HepG2 (cell line): ENCODE measurements around the gene SF3A2. TPM values are rescaled to one million over a fixed set of nuclear protein-coding genes. Genes with fewer than 3 reads are reported as not detected.

ENCODE experiments used
- ATAC-seq: fragments of 200-7000 bp; cut with Tn5 transposase; 3 replicates; pipeline ENCODE4 v1.9.1; 2020; ENCODE audit warnings: mild to moderate bottlenecking, moderate library complexity
- BruUV-seq: library from RNA; stranded (reverse); fragments of 400-500 nt; replicated peaks from 2 replicates; lab custom pipeline; 2021; lab: Mats Ljungman, UMichigan
- CTCF ChIA-PET: fragments of 300-600 bp; formaldehyde crosslinking; extraction: SDS; loops from one replicate; lab custom pipeline; 2021; ENCODE audit warnings: low total read pairs, inconsistent platforms, low intra/inter-chr PET ratio; lab: Yijun Ruan, JAX
- POLR2A ChIA-PET: fragments of 350-600 bp; sonication (Branson Sonifier 250); formaldehyde crosslinking; loops from one replicate; lab custom pipeline; 2020; ENCODE audit warnings: antibody characterized with exemption, inconsistent platforms; lab: Yijun Ruan, JAX
- DNase-seq: peaks from one replicate; pipeline ENCODE4 v3.0.0-alpha.2; 2015; ENCODE audit warnings: low spot score
- FAIRE-seq: peaks from 3 replicates; lab custom pipeline; 2011; peaks lifted over from hg19 to GRCh38; lab: Jason Lieb, UNC
- H2AFZ ChIP-seq: one replicate; pipeline ENCODE4 v1.6.1; 2011; ENCODE audit warnings: low read length, inconsistent platforms
- H3K27ac ChIP-seq: fragments of 300-600 bp; 3 replicates; pipeline ENCODE4 v1.8.0; 2011; ENCODE audit warnings: mixed run types, mild to moderate bottlenecking, mixed read lengths, low read length, inconsistent platforms; ENCODE audit not compliant: insufficient read depth; ENCODE audit errors: extremely low read length
- H3K27me3 ChIP-seq, 2 experiments: fragments of 200-600 bp in 1 of 2; 2 replicates in 1 of 2; 3 replicates in 1 of 2; pipeline versions ENCODE4 v1.6.0 to v1.8.0; 2011; ENCODE audit warnings: low read length in 2 of 2, mild to moderate bottlenecking in 2 of 2, moderate library complexity in 2 of 2, inconsistent platforms in 1 of 2; ENCODE audit not compliant: insufficient read depth in 2 of 2, control insufficient read depth in 1 of 2
- H3K36me3 ChIP-seq, 2 experiments: fragments of 200-600 bp in 1 of 2; replicated peaks in 1 of 2; 2 replicates in 1 of 2; 3 replicates in 1 of 2; pipeline versions ENCODE4 v1.5.1 to v1.8.0; 2011; ENCODE audit warnings: low read length in 2 of 2, inconsistent platforms in 1 of 2; ENCODE audit not compliant: insufficient read depth in 2 of 2, control insufficient read depth in 1 of 2
- H3K4me1 ChIP-seq: 2 replicates; pipeline ENCODE4 v1.5.1; 2012; ENCODE audit warnings: low read length, inconsistent platforms; ENCODE audit not compliant: insufficient read depth
- H3K4me2 ChIP-seq: 2 replicates; pipeline ENCODE4 v1.6.0; 2011; ENCODE audit warnings: low read depth, low read length, inconsistent platforms
- H3K4me3 ChIP-seq, 3 experiments: fragments of 200-600 bp in 1 of 3; sonication (generic), shearing (Covaris generic) in 1 of 3; replicated peaks in 1 of 3; 2 replicates each; pipeline ENCODE4 v1.5.1; 2011 to 2016; ENCODE audit warnings: low read length in 3 of 3, inconsistent platforms in 2 of 3, low read depth in 2 of 3, mild to moderate bottlenecking in 2 of 3, control low read depth in 1 of 3, mixed read lengths in 1 of 3; ENCODE audit not compliant: insufficient read depth in 1 of 3
- H3K79me2 ChIP-seq: one replicate; pipeline ENCODE4 v1.6.1; 2011; ENCODE audit warnings: low read length, inconsistent platforms; ENCODE audit not compliant: insufficient read depth
- H3K9ac ChIP-seq: 2 replicates; pipeline ENCODE4 v1.6.0; 2011; ENCODE audit warnings: mild to moderate bottlenecking, low read depth, low read length, inconsistent platforms; ENCODE audit not compliant: insufficient read depth
- H3K9me3 ChIP-seq: 2 replicates; pipeline ENCODE4 v1.5.1; 2012; ENCODE audit warnings: mild to moderate bottlenecking, low read length
- H4K20me1 ChIP-seq: 2 replicates; pipeline ENCODE4 v1.6.0; 2011; ENCODE audit warnings: inconsistent platforms, mild to moderate bottlenecking, low read length, moderate library complexity; ENCODE audit not compliant: insufficient read depth
- CHD4 ChIP-seq: fragments of 200-600 bp; sonication (generic); IDR thresholded peaks from 2 replicates; pipeline ENCODE4 v1.7.0; 2017; ENCODE audit warnings: mild to moderate bottlenecking, low read length, borderline replicate concordance
- DPF2 ChIP-seq: sonication (generic); formaldehyde crosslinking; IDR thresholded peaks from 2 replicates; pipeline ENCODE4 v1.4.0; 2020; ENCODE audit warnings: mild to moderate bottlenecking, low read depth, missing genetic modification reagents, borderline replicate concordance
- ELF4 ChIP-seq: sonication (generic); formaldehyde crosslinking; IDR thresholded peaks from 2 replicates; pipeline ENCODE4 v1.5.0; 2020; ENCODE audit warnings: missing genetic modification reagents, mild to moderate bottlenecking, moderate library complexity, borderline replicate concordance
- JARID2 ChIP-seq: sonication (generic); formaldehyde crosslinking; IDR thresholded peaks from 2 replicates; pipeline ENCODE4 v1.8.1; 2023; ENCODE audit warnings: missing genetic modification reagents, inconsistent platforms; ENCODE audit not compliant: insufficient replicate concordance
- NCOA1 ChIP-seq: sonication (generic); formaldehyde crosslinking; IDR thresholded peaks from 2 replicates; pipeline ENCODE4 v1.9.0; 2021; ENCODE audit warnings: missing genetic modification reagents
- NFATC3 ChIP-seq: sonication (generic); formaldehyde crosslinking; IDR thresholded peaks from 2 replicates; pipeline ENCODE4 v1.5.1; 2020; ENCODE audit warnings: mild to moderate bottlenecking, missing genetic modification reagents
- NFE2 ChIP-seq: sonication (generic); formaldehyde crosslinking; IDR thresholded peaks from 2 replicates; pipeline ENCODE4 v1.4.0; 2020; ENCODE audit warnings: missing genetic modification reagents
- NR2C2 ChIP-seq: sonication (generic); formaldehyde crosslinking; IDR thresholded peaks from 2 replicates; pipeline ENCODE4 v1.4.0; 2020; ENCODE audit warnings: missing genetic modification reagents, mild to moderate bottlenecking, moderate library complexity, borderline replicate concordance
- PHF8 ChIP-seq: sonication (generic); formaldehyde crosslinking; IDR thresholded peaks from 2 replicates; pipeline ENCODE4 v1.5.0; 2020; ENCODE audit warnings: missing genetic modification reagents
- RFX3 ChIP-seq: IDR thresholded peaks from 2 replicates; pipeline ENCODE4 v1.6.1; 2016; ENCODE audit warnings: missing biosample characterization, missing genetic modification reagents
- SP1 ChIP-seq, 2 experiments: fragments of 450-650 bp in 1 of 2; sonication (generic) in 1 of 2; formaldehyde crosslinking in 1 of 2; IDR thresholded peaks; 2 replicates each; pipeline versions ENCODE4 v1.4.0 to v1.6.1; 2016 to 2020; ENCODE audit warnings: missing genetic modification reagents in 1 of 2
- YEATS2 ChIP-seq: sonication (generic); formaldehyde crosslinking; IDR thresholded peaks from 2 replicates; pipeline ENCODE4 v1.4.0; 2020; ENCODE audit warnings: missing genetic modification reagents, borderline replicate concordance
- ZMYM2 ChIP-seq: sonication (generic); formaldehyde crosslinking; IDR thresholded peaks from 2 replicates; pipeline ENCODE4 v1.8.0; 2022; ENCODE audit warnings: mild to moderate bottlenecking, missing genetic modification reagents
- ZNF138 ChIP-seq: sonication (generic); formaldehyde crosslinking; IDR thresholded peaks from 2 replicates; pipeline ENCODE4 v1.5.0; 2020; ENCODE audit warnings: mild to moderate bottlenecking, low read depth, missing genetic modification reagents
- ZNF615 ChIP-seq: sonication (generic); formaldehyde crosslinking; IDR thresholded peaks from 2 replicates; pipeline ENCODE4 v1.5.0; 2020; ENCODE audit warnings: mild to moderate bottlenecking, missing genetic modification reagents, borderline replicate concordance
- ZNF737 ChIP-seq: sonication (generic); formaldehyde crosslinking; IDR thresholded peaks from 2 replicates; pipeline ENCODE4 v1.5.0; 2020; ENCODE audit warnings: missing genetic modification reagents, mild to moderate bottlenecking, borderline replicate concordance
- ZNF768 ChIP-seq: sonication (generic); formaldehyde crosslinking; IDR thresholded peaks from 2 replicates; pipeline ENCODE4 v1.4.0; 2020; ENCODE audit warnings: missing genetic modification reagents
- ZNF782 ChIP-seq: sonication (generic); formaldehyde crosslinking; IDR thresholded peaks from 2 replicates; pipeline ENCODE4 v1.4.0; 2020; ENCODE audit warnings: missing genetic modification reagents, mild to moderate bottlenecking, borderline replicate concordance
- ZSCAN22 ChIP-seq: sonication (generic); formaldehyde crosslinking; IDR thresholded peaks from 2 replicates; pipeline ENCODE4 v1.4.0; 2020; ENCODE audit warnings: mild to moderate bottlenecking, missing genetic modification reagents
- WGBS: methylation state at CpG from one replicate; pipeline ENCODE4 v1.1.6; 2017; ENCODE audit warnings: low lambda C conversion rate; 5-methylcytosine and 5-hydroxymethylcytosine counted together
- in situ Hi-C: cut with HindIII; loops from 2 replicates; pipeline ENCODE4 v1.10.0; 2017; ENCODE audit warnings: low pct_unique_long_range_greater_than_20kb; ENCODE audit not compliant: extremely low pct_ligation_motif_present
- intact Hi-C: fragments of 100-400 bp; cut with micrococcal nuclease; formaldehyde crosslinking; loops from one replicate; pipeline ENCODE4 v1.10.0; 2022; ENCODE audit not compliant: unreplicated experiment
- polyA plus RNA-seq, 8 experiments: library from polyadenylated mRNA; depleted of rRNA in 3 of 8; stranded (reverse) in 7 of 8; unstranded in 1 of 8; fragments of >200 nt; fragmentation: Illumina TruSeq in 4 of 8; extraction: Trizol in 4 of 8; gene quantifications; 2 replicates each; pipeline versions ENCODE4 v1.2.1 to v1.2.3, GENCODE V29; 2011 to 2016; ENCODE audit warnings: low read depth in 4 of 8, missing spikeins in 1 of 8, mixed read lengths in 1 of 8; ENCODE audit not compliant: insufficient read depth in 1 of 8
- total RNA-seq, 5 experiments: library from RNA; depleted of rRNA; stranded (reverse); fragments of >200 nt; fragmentation: Illumina TruSeq; extraction: Trizol; gene quantifications; 2 replicates each; pipeline ENCODE4 v1.2.3, GENCODE V29; 2016; ENCODE audit warnings: low read depth in 1 of 5
- TF ChIP-seq, protein P1 (sequence below): sonication (generic); formaldehyde crosslinking; IDR thresholded peaks from 2 replicates; pipeline ENCODE4 v1.8.0; 2022; ENCODE audit warnings: low read depth, missing genetic modification reagents
- TF ChIP-seq, protein P2 (sequence below): sonication (generic); formaldehyde crosslinking; conservative IDR thresholded peaks from 2 replicates; pipeline ENCODE4 v1.4.0; 2020; ENCODE audit warnings: missing genetic modification reagents

The SF3A2 gene
- total and polyA plus RNA-seq, 2 of the 13 experiments (the other 11 are each of a cell fraction or from before 2014, with no cell fraction given): 8.6 to 8.8 TPM

DNA sequence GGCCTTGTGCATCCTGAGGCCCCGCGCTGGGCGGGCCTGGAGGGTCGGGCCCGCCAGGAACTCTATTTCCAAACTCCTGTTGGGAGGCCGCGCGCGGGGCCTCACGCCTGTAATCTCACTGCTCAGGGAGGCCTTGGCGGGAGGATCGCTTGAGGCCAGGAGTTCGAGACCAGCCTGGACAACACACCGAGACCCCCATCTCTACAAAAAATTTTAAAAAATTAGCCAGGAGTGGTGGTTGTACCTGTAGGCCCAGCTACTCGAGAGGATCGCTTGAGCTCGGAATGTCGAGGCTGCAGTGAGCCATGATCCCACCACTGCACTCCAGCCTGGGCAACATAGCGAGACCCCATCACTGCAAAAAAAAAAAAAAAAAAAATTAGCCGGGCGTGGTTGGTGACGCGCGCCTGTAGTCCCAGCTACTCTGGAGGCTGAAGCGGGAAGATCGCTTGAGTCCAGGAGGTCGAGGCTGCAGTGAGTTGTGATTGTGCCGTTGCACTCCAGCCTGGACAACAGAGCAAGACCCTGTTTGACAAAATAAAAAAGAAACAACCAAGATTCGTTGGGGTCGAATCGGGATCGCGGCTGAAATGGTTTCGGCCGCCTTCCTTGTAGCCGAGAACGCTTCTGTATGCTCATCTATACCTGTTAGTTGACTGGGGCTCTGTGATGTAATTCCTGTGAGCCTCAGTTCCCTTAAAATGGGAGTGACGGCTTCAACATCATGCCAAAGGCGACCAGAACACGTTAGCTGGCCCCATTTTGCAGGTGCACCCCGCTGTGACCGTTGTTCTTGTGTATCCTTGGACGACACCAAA lies 636 bp downstream of the SF3A2 start:
- peaks cover 52% of the 10 kb centered on the region for H4K20me1 ChIP-seq
- H2AFZ ChIP-seq: no peak overlapping the region
- no peaks in the 10 kb centered on the region for H3K9me3 ChIP-seq
- H3K36me3 ChIP-seq: peaks cover 8 to 10% of the 10 kb centered on the region in 2 experiments; a peak in 3 of 5 replicates
- CTCF ChIA-PET: interaction anchor here (1.2 to 2.4 kb wide), 4 partner anchors 17 to 79 kb away, joined by 4 to 17 read pairs (median 8); no protein-coding TSS in a partner anchor
- H3K4me1 ChIP-seq: peaks cover 83% of the 10 kb centered on the region
- intact Hi-C loops (loop anchor here (5.0 to 10.0 kb wide), 3 partner anchors 35 to 82 kb away; partner anchors contain the start of gene AP3D1), in situ Hi-C loops (loop anchor here (10.0 kb wide), 1 partner anchor 78 kb away; no protein-coding TSS in a partner anchor)
- 30% methylated on average over 38 of the region's 43 CpGs for WGBS
- no peaks in the 10 kb centered on the region for H3K27me3 ChIP-seq
- POLR2A ChIA-PET: interaction anchor here (0.7 to 5.8 kb wide), 6 partner anchors 15 to 157 kb away, joined by 4 to 35 read pairs (median 4); no protein-coding TSS in a partner anchor
- peak overlapping the region; percentile 85 for H3K9ac ChIP-seq
- no peak for ATAC-seq
- H3K4me2 ChIP-seq: peak overlapping the region; percentile 98
- no peak for FAIRE-seq
- DNase-seq: no peak
- H3K27ac ChIP-seq: peak overlapping the region; percentile 97
- peak overlapping the region; percentile 54 to 83 (median 74) for H3K4me3 ChIP-seq
- H3K79me2 ChIP-seq: peaks cover 60% of the 10 kb centered on the region
- TSS peak; percentile 60 for BruUV-seq
- TF ChIP-seq YEATS2 (no peak; the same call in none of the 2 replicates), ZSCAN22 (CRISPR knock-in tag) (no peak), ZNF138 (CRISPR knock-in tag) (no peak), ZNF768 (CRISPR knock-in tag) (no peak), RFX3 (CRISPR knock-in tag) (no peak), PHF8 (CRISPR knock-in tag) (peak; percentile 62; the same call in 1 of the 2 replicates), NFATC3 (CRISPR knock-in tag) (no peak), NFE2 (no peak), ZNF737 (no peak), ZNF782 (no peak), ZMYM2 (CRISPR knock-in tag) (peak; percentile 71), SP1 (IDR thresholded peaks at IDR 0.05) (no peak), SP1 (CRISPR knock-in tag; IDR thresholded peaks at IDR 0.05) (no peak), ZNF615 (CRISPR knock-in tag) (no peak), CHD4 (peak; percentile 87; the same call in 1 of the 2 replicates), JARID2 (CRISPR knock-in tag) (no peak), NCOA1 (CRISPR knock-in tag) (no peak), ELF4 (0 out of 2 replicates have a peak, but pooled peaks have one; percentile 71), NR2C2 (CRISPR knock-in tag) (peak; percentile 96; the same call in 1 of the 2 replicates), DPF2 (CRISPR knock-in tag) (no peak)
- TF ChIP-seq, protein P1, sequence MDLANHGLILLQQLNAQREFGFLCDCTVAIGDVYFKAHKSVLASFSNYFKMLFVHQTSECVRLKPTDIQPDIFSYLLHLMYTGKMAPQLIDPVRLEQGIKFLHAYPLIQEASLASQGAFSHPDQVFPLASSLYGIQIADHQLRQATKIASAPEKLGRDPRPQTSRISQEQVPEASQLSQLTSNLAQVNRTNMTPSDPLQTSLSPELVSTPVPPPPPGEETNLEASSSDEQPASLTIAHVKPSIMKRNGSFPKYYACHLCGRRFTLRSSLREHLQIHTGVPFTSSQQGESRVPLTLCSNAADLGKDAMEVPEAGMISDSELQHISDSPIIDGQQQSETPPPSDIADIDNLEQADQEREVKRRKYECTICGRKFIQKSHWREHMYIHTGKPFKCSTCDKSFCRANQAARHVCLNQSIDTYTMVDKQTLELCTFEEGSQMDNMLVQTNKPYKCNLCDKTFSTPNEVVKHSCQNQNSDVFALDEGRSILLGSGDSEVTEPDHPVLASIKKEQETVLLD (CRISPR knock-in tag): no peak; the same call in 1 of the 2 replicates
- TF ChIP-seq, protein P2, sequence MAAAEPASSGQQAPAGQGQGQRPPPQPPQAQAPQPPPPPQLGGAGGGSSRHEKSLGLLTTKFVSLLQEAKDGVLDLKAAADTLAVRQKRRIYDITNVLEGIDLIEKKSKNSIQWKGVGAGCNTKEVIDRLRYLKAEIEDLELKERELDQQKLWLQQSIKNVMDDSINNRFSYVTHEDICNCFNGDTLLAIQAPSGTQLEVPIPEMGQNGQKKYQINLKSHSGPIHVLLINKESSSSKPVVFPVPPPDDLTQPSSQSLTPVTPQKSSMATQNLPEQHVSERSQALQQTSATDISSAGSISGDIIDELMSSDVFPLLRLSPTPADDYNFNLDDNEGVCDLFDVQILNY: no peak
